ENCODE results near the gene PLCB1. TPM values are rescaled to one million over a fixed set of nuclear protein-coding genes. Genes with fewer than 3 reads are reported as not detected.

PLCB1 gene
- total and polyA plus RNA-seq, 10 of the 15 experiments (the other 5 are each of a cell fraction or from before 2014, with no cell fraction given): 0.05 to 5.3 (median 0.17) TPM; not detected in 1

- 5% methylated on average over 2 of the region's 2 CpGs for WGBS (ENCODE audit: insufficient coverage, insufficient replicate concordance, low lambda C conversion rate, missing lambda C conversion rate)
These were observed 237.2 kb downstream of the PLCB1 start for GRCh38 chr20:8369311-8369710.

DNA sequence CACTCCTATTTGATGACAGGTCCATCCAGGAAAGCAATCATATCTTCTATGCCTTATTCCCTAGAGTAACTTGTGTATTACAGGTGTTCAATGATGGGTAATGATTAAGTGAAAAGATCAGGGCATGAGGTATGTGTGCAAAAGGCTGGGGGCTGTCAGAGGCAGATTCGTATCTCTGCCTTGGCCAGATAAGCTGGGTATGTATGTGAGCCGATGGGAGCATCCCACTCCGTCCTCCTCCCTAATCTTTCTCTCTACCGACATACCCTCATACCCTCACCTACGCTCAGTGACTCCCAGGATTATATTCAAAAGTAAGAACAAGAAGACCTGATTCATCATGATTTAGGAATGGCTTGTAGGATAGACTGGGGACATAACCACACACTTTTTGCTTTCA, 238.7 kb downstream of the PLCB1 start:
- Histone ChIP-seq H3K27me3 (replicated peaks in 1 of 2; ENCODE audit: control insufficient read depth in 2 of 2, insufficient read depth in 2 of 2, low read length in 1 of 2) (no peaks in the 10 kb centered on the region), H4K20me1 (ENCODE audit: control insufficient read depth, insufficient read depth) (no peaks in the 10 kb centered on the region), H2AFZ (ENCODE audit: control insufficient read depth, low read depth, low read length) (no peak overlapping the region), H3K4me1 (ENCODE audit: control insufficient read depth, insufficient read depth, low read length) (no peaks in the 10 kb centered on the region), H3K79me2 (ENCODE audit: control insufficient read depth, insufficient read depth, low read length) (no peaks in the 10 kb centered on the region), H3K27ac (ENCODE audit: control insufficient read depth, insufficient read depth) (no peak overlapping the region), H3K36me3 (ENCODE audit: control insufficient read depth in 2 of 2, insufficient read depth in 2 of 2, low read length in 1 of 2) (no peaks in the 10 kb centered on the region), H3K4me2 (ENCODE audit: control insufficient read depth, insufficient read depth) (no peak overlapping the region), H3K9ac (ENCODE audit: control insufficient read depth, insufficient read depth, low read length) (no peak overlapping the region), H3K4me3 (no peak overlapping the region), H3K9me3 (replicated peaks; ENCODE audit: control insufficient read depth, insufficient read depth, low read length) (no peaks in the 10 kb centered on the region)
- BruUV-seq (replicated peaks): no TSS peak
- SMC1A ChIA-PET (ENCODE audit: uncharacterized antibody, unreplicated experiment): no interaction called here
- RAD21 ChIA-PET (ENCODE audit: unreplicated experiment): no interaction called here
- CTCF ChIA-PET: interaction anchor here (0.6 to 4.3 kb wide), 2 partner anchors 18 to 1799 kb away, joined by 3 to 22 read pairs; no protein-coding TSS in a partner anchor
- POLR2A ChIA-PET: no interaction called here
- ATAC-seq (no peak), FAIRE-seq (no peak), DNase-seq (ENCODE audit: low read depth, low spot score) (no peak)
- 52% methylated on average over 5 of the region's 5 CpGs for WGBS (ENCODE audit: insufficient coverage, insufficient replicate concordance, low lambda C conversion rate, missing lambda C conversion rate)
- in situ Hi-C loops (cut with MboI): no loop called here
- intact Hi-C loops (cut with micrococcal nuclease; ENCODE audit: unreplicated experiment): no loop called here
- TF ChIP-seq EED (IDR thresholded peaks at IDR 0.05; ENCODE audit: low read depth): no peak
- no peak for TF ChIP-seq ATF7 (IDR thresholded peaks at IDR 0.05; ENCODE audit: low read depth)
- no peak for TF ChIP-seq IKZF2 (IDR thresholded peaks at IDR 0.05)
- TF ChIP-seq, protein P1, sequence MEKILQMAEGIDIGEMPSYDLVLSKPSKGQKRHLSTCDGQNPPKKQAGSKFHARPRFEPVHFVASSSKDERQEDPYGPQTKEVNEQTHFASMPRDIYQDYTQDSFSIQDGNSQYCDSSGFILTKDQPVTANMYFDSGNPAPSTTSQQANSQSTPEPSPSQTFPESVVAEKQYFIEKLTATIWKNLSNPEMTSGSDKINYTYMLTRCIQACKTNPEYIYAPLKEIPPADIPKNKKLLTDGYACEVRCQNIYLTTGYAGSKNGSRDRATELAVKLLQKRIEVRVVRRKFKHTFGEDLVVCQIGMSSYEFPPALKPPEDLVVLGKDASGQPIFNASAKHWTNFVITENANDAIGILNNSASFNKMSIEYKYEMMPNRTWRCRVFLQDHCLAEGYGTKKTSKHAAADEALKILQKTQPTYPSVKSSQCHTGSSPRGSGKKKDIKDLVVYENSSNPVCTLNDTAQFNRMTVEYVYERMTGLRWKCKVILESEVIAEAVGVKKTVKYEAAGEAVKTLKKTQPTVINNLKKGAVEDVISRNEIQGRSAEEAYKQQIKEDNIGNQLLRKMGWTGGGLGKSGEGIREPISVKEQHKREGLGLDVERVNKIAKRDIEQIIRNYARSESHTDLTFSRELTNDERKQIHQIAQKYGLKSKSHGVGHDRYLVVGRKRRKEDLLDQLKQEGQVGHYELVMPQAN (conservative IDR thresholded peaks at IDR 0.05): no peak
- TF ChIP-seq, protein P2, sequence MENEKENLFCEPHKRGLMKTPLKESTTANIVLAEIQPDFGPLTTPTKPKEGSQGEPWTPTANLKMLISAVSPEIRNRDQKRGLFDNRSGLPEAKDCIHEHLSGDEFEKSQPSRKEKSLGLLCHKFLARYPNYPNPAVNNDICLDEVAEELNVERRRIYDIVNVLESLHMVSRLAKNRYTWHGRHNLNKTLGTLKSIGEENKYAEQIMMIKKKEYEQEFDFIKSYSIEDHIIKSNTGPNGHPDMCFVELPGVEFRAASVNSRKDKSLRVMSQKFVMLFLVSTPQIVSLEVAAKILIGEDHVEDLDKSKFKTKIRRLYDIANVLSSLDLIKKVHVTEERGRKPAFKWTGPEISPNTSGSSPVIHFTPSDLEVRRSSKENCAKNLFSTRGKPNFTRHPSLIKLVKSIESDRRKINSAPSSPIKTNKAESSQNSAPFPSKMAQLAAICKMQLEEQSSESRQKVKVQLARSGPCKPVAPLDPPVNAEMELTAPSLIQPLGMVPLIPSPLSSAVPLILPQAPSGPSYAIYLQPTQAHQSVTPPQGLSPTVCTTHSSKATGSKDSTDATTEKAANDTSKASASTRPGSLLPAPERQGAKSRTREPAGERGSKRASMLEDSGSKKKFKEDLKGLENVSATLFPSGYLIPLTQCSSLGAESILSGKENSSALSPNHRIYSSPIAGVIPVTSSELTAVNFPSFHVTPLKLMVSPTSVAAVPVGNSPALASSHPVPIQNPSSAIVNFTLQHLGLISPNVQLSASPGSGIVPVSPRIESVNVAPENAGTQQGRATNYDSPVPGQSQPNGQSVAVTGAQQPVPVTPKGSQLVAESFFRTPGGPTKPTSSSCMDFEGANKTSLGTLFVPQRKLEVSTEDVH (IDR thresholded peaks at IDR 0.05; ENCODE audit: low read depth, partially characterized antibody): no peak
- TF ChIP-seq EZH2 (IDR thresholded peaks at IDR 0.05; ENCODE audit: borderline replicate concordance, control insufficient read depth, low read depth, low read length): no peak
- TF ChIP-seq MXI1 (IDR thresholded peaks at IDR 0.05; ENCODE audit: low read depth, low read length): no peak
- no peak for TF ChIP-seq TCF3 (IDR thresholded peaks at IDR 0.05; ENCODE audit: borderline replicate concordance, insufficient read depth, low read depth, low read length)

More at GRCh38 chr20:8369311-8369710, 237.2 kb downstream of the PLCB1 start:
- POLR2A ChIA-PET: no interaction called here
- no peak for FAIRE-seq
- no peak for TF ChIP-seq ZZZ3 (IDR thresholded peaks at IDR 0.05; ENCODE audit: control insufficient read depth, insufficient read length, low read depth)
- no peak for TF ChIP-seq CREB1 (IDR thresholded peaks at IDR 0.05; ENCODE audit: low read depth)
- no peak for ATAC-seq
- Histone ChIP-seq H3K4me2 (ENCODE audit: control insufficient read depth, insufficient read depth) (no peak overlapping the region), H3K79me2 (ENCODE audit: control insufficient read depth, insufficient read depth, low read length) (no peaks in the 10 kb centered on the region), H3K4me3 (no peak overlapping the region), H3K4me1 (ENCODE audit: control insufficient read depth, insufficient read depth, low read length) (no peaks in the 10 kb centered on the region), H3K9me3 (replicated peaks; ENCODE audit: control insufficient read depth, insufficient read depth, low read length) (no peaks in the 10 kb centered on the region), H3K36me3 (ENCODE audit: control insufficient read depth in 2 of 2, insufficient read depth in 2 of 2, low read length in 1 of 2) (no peaks in the 10 kb centered on the region), H3K9ac (ENCODE audit: control insufficient read depth, insufficient read depth, low read length) (no peak overlapping the region), H3K27ac (ENCODE audit: control insufficient read depth, insufficient read depth) (no peak overlapping the region), H4K20me1 (ENCODE audit: control insufficient read depth, insufficient read depth) (no peaks in the 10 kb centered on the region), H3K27me3 (replicated peaks in 1 of 2; ENCODE audit: control insufficient read depth in 2 of 2, insufficient read depth in 2 of 2, low read length in 1 of 2) (no peaks in the 10 kb centered on the region), H2AFZ (ENCODE audit: control insufficient read depth, low read depth, low read length) (no peak overlapping the region)
- CTCF ChIA-PET: no interaction called here
- SMC1A ChIA-PET (ENCODE audit: uncharacterized antibody, unreplicated experiment): no interaction called here
- intact Hi-C loops (cut with micrococcal nuclease; ENCODE audit: unreplicated experiment) (no loop called here), in situ Hi-C loops (cut with MboI) (no loop called here)
- no TSS peak for BruUV-seq (replicated peaks)
- RAD21 ChIA-PET (ENCODE audit: unreplicated experiment): no interaction called here
- DNase-seq (ENCODE audit: low read depth, low spot score): no peak
